GM12878 (cell line): ENCODE measurements around the gene HOXA2. TPM values are rescaled to one million over a fixed set of nuclear protein-coding genes. Genes with fewer than 3 reads are reported as not detected.

Source experiments
- ATAC-seq: fragments of 200-7000 bp; cut with Tn5 transposase; 3 replicates; pipeline ENCODE4 v1.9.1; 2020; ENCODE audit warnings: mild to moderate bottlenecking, moderate library complexity
- BruUV-seq: library from RNA; stranded (reverse); fragments of 400-500 nt; replicated peaks from 2 replicates; lab custom pipeline; 2021; lab: Mats Ljungman, UMichigan
- CTCF ChIA-PET: fragments of 300-600 bp; sonication (Branson Sonifier 250); formaldehyde crosslinking; extraction: SDS; loops from one replicate; lab custom pipeline; 2021; ENCODE audit warnings: inconsistent platforms; lab: Yijun Ruan, JAX
- POLR2A ChIA-PET: fragments of 350-600 bp; formaldehyde crosslinking; extraction: SDS; loops from one replicate; lab custom pipeline; 2021; ENCODE audit warnings: inconsistent platforms; lab: Charles Lee
- RAD21 ChIA-PET: fragments of 300-600 bp; sonication (Branson Sonifier 250); formaldehyde crosslinking; loops from one replicate; lab custom pipeline; 2023; ENCODE audit warnings: antibody characterized with exemption; ENCODE audit not compliant: unreplicated experiment; lab: Charles Lee
- SMC1A ChIA-PET: fragments of 300-600 bp; sonication (Branson Sonifier 250); formaldehyde crosslinking; loops from one replicate; lab custom pipeline; 2023; ENCODE audit not compliant: unreplicated experiment, uncharacterized antibody; lab: Charles Lee
- DNase-seq: peaks from one replicate; pipeline ENCODE4 v3.0.0-alpha.2; 2011; ENCODE audit warnings: low read depth, low spot score
- FAIRE-seq: peaks from 3 replicates; lab custom pipeline; 2011; peaks lifted over from hg19 to GRCh38; lab: Jason Lieb, UNC
- H2AFZ ChIP-seq: 2 replicates; pipeline ENCODE4 v1.6.0; 2011; ENCODE audit warnings: low read depth, low read length, control low read depth; ENCODE audit not compliant: control insufficient read depth
- H3K27ac ChIP-seq: 2 replicates; pipeline ENCODE4 v1.5.1; 2011; ENCODE audit warnings: control low read depth; ENCODE audit not compliant: control insufficient read depth, insufficient read depth
- H3K27me3 ChIP-seq, 2 experiments: replicated peaks in 1 of 2; 2 replicates each; pipeline versions ENCODE4 v1.6.0 to v1.6.1; 2011; ENCODE audit warnings: low read length in 1 of 2; ENCODE audit not compliant: control insufficient read depth in 2 of 2, insufficient read depth in 2 of 2
- H3K36me3 ChIP-seq, 2 experiments: 2 replicates each; pipeline ENCODE4 v1.5.1; 2011; ENCODE audit warnings: low read length in 1 of 2; ENCODE audit not compliant: control insufficient read depth in 2 of 2, insufficient read depth in 2 of 2
- H3K4me1 ChIP-seq: 2 replicates; pipeline ENCODE4 v1.6.1; 2011; ENCODE audit warnings: mild to moderate bottlenecking, low read length, moderate library complexity, mixed read lengths; ENCODE audit not compliant: control insufficient read depth, insufficient read depth
- H3K4me2 ChIP-seq: 2 replicates; pipeline ENCODE4 v1.6.0; 2011; ENCODE audit warnings: control low read depth; ENCODE audit not compliant: control insufficient read depth, insufficient read depth
- H3K4me3 ChIP-seq: fragments of 200-600 bp; sonication (generic); 2 replicates; pipeline ENCODE4 v1.5.1; 2016
- H3K79me2 ChIP-seq: 2 replicates; pipeline ENCODE4 v1.6.0; 2011; ENCODE audit warnings: low read length; ENCODE audit not compliant: control insufficient read depth, insufficient read depth
- H3K9ac ChIP-seq: 2 replicates; pipeline ENCODE4 v1.8.0; 2011; ENCODE audit warnings: low read length, control low read depth, mixed read lengths; ENCODE audit not compliant: control insufficient read depth, insufficient read depth
- H3K9me3 ChIP-seq: replicated peaks from 3 replicates; pipeline ENCODE4 v1.5.1; 2011; ENCODE audit warnings: mild to moderate bottlenecking, low read length; ENCODE audit not compliant: control insufficient read depth, insufficient read depth
- H4K20me1 ChIP-seq: 2 replicates; pipeline ENCODE4 v1.6.0; 2011; ENCODE audit not compliant: control insufficient read depth, insufficient read depth
- CBX5 ChIP-seq: sonication (generic); IDR thresholded peaks from 2 replicates; pipeline ENCODE4 v1.6.1; 2016; ENCODE audit warnings: low read depth, moderate library complexity, mild to moderate bottlenecking, inconsistent platforms
- EZH2 ChIP-seq: IDR thresholded peaks from 2 replicates; pipeline ENCODE4 v1.6.1; 2012; ENCODE audit warnings: low read depth, mild to moderate bottlenecking, control low read depth, inconsistent platforms, low read length, borderline replicate concordance; ENCODE audit not compliant: control insufficient read depth
- IRF5 ChIP-seq: fragments of 450-650 bp; IDR thresholded peaks from 2 replicates; pipeline ENCODE4 v1.6.1; 2017; ENCODE audit warnings: borderline replicate concordance
- MAX ChIP-seq: IDR thresholded peaks from 2 replicates; pipeline ENCODE4 v1.6.1; 2012; ENCODE audit warnings: low read depth, low read length, improper control_type of control experiment
- MYB ChIP-seq: fragments of 150-350 bp; IDR thresholded peaks from 2 replicates; pipeline ENCODE4 v1.6.1; 2014; ENCODE audit warnings: mild to moderate bottlenecking, low read depth, low read length, borderline replicate concordance
- NFYB ChIP-seq: IDR thresholded peaks from 2 replicates; pipeline ENCODE4 v1.6.1; 2011; ENCODE audit warnings: low read depth, mild to moderate bottlenecking, low read length, improper control_type of control experiment, moderate library complexity; ENCODE audit not compliant: insufficient read depth
- NKRF ChIP-seq: fragments of 450-650 bp; conservative IDR thresholded peaks from 2 replicates; pipeline ENCODE4 v1.6.1; 2017; ENCODE audit warnings: mild to moderate bottlenecking, moderate library complexity
- SMC3 ChIP-seq: IDR thresholded peaks from 2 replicates; pipeline ENCODE4 v1.6.1; 2011; ENCODE audit warnings: low read length, improper control_type of control experiment, borderline replicate concordance
- SP1 ChIP-seq: IDR thresholded peaks from one replicate; pipeline ENCODE4 v1.6.1; 2011; ENCODE audit warnings: low read depth, low read length
- ZBTB40 ChIP-seq: fragments of 450-650 bp; IDR thresholded peaks from 2 replicates; pipeline ENCODE4 v1.6.1; 2016; ENCODE audit warnings: mild to moderate bottlenecking, moderate library complexity, borderline replicate concordance
- whole genome bisulfite sequencing: methylation state at CpG from one replicate; pipeline ENCODE4 v1.1.6; 2016; ENCODE audit warnings: low lambda C conversion rate; ENCODE audit not compliant: insufficient replicate concordance, insufficient coverage; ENCODE audit errors: missing lambda C conversion rate; 5-methylcytosine and 5-hydroxymethylcytosine counted together
- in situ Hi-C: fragments of 300-500 bp; cut with MboI; formaldehyde crosslinking; loops from 9 replicates; pipeline ENCODE4 v1.14.3; 2018; ENCODE audit warnings: mixed read lengths
- intact Hi-C: fragments of 100-400 bp; cut with micrococcal nuclease; formaldehyde crosslinking; loops from one replicate; pipeline ENCODE4 v1.14.2; 2022; ENCODE audit not compliant: unreplicated experiment
- polyA plus RNA-seq, 11 experiments: library from polyadenylated mRNA; depleted of rRNA in 4 of 11; unstranded in 6 of 11; stranded (reverse) in 5 of 11; fragments of >200 nt; fragmentation: Nextera tagmentation in 4 of 11; fragmentation: Illumina TruSeq in 1 of 11; extraction: Ambion mirVana in 4 of 11; extraction: Trizol in 1 of 11; gene quantifications; 1 replicate in 1 of 11; 2 replicates in 10 of 11; pipeline versions ENCODE4 v1.2.1 to v1.2.3, GENCODE V29; 2011 to 2016; ENCODE audit warnings: inconsistent platforms in 2 of 11, missing spikeins in 2 of 11, low read depth in 1 of 11
- total RNA-seq, 4 experiments: library from RNA; depleted of rRNA in 3 of 4; stranded (reverse); fragments of >200 nt in 3 of 4; fragmentation: Illumina TruSeq in 1 of 4; extraction: Trizol in 1 of 4; gene quantifications; 2 replicates each; pipeline versions ENCODE4 v1.2.1 to v1.2.3, GENCODE V29; 2013 to 2021

The HOXA2 gene
- total and polyA plus RNA-seq, 10 of the 15 experiments (the other 5 are each of a cell fraction or from before 2014, with no cell fraction given), result not detected

- POLR2A ChIA-PET, result interaction anchor here (0.6 to 1.6 kb wide), 4 partner anchors 9 to 1660 kb away, joined by 3 to 10 read pairs (median 4); no protein-coding TSS in a partner anchor
- TF ChIP-seq IRF5 (no peak), EZH2 (no peak), MAX (no peak), ZBTB40 (no peak), SP1 (no peak), MYB (no peak), NKRF (no peak), SMC3 (no peak), CBX5 (no peak), NFYB (no peak)
- intact Hi-C loops, result no loop called here
These were observed 9.7 kb downstream of the HOXA2 start for GRCh38 chr7:27092819-27093110.

More at GRCh38 chr7:27092819-27093110, 9.7 kb downstream of the HOXA2 start:
- WGBS, result 92% methylated on average over 1 of the region's 1 CpG
- BruUV-seq, result no TSS peak
- no peaks in the 10 kb centered on the region for H4K20me1 ChIP-seq
- CTCF ChIA-PET, result interaction anchor here (0.8 to 3.4 kb wide), 3 partner anchors 10 to 239 kb away, joined by 3 to 18 read pairs (median 7); no protein-coding TSS in a partner anchor
- in situ Hi-C loops, result no loop called here
- H3K36me3 ChIP-seq, result no peaks in the 10 kb centered on the region
- FAIRE-seq (no peak), ATAC-seq (no peak), DNase-seq (no peak)
- H2AFZ ChIP-seq, result no peak overlapping the region
- no peak overlapping the region for H3K4me3 ChIP-seq
- no peak overlapping the region for H3K9ac ChIP-seq
- no peaks in the 10 kb centered on the region for H3K79me2 ChIP-seq
- H3K4me2 ChIP-seq, result no peak overlapping the region
- H3K4me1 ChIP-seq, result peaks cover 6% of the 10 kb centered on the region
- SMC1A ChIA-PET, result interaction anchor here (0.7 to 7.9 kb wide), 7 partner anchors 11 to 1850 kb away, joined by 3 to 110 read pairs (median 3); no protein-coding TSS in a partner anchor
- H3K27ac ChIP-seq, result no peak overlapping the region
- peaks cover 3% of the 10 kb centered on the region; the same call in 1 of the 3 replicates for H3K9me3 ChIP-seq
- RAD21 ChIA-PET, result interaction anchor here (0.5 to 3.7 kb wide), 6 partner anchors 9 to 236 kb away, joined by 3 to 24 read pairs (median 3); no protein-coding TSS in a partner anchor
- peaks cover 0 to 22% of the 10 kb centered on the region in 2 experiments; a peak in 3 of 4 replicates for H3K27me3 ChIP-seq
